Occipital lobe (tissue), 2 donors: Measurements from ENCODE around the gene ARHGDIB. TPM values are rescaled to one million over a fixed set of nuclear protein-coding genes. Genes with fewer than 3 reads are reported as not detected.

Source experiments
- DNase-seq: peaks from one replicate; lab custom pipeline; 2025; lab: John Stamatoyannopoulos, UW
- total RNA-seq: library from RNA; depleted of rRNA; stranded (reverse); fragments of >200 nt; gene quantifications from one replicate; pipeline ENCODE4 v1.2.3, GENCODE V29; 2014

ARHGDIB gene
- total RNA-seq, 1 donor from 2014 or later = 5.8 TPM

DNA sequence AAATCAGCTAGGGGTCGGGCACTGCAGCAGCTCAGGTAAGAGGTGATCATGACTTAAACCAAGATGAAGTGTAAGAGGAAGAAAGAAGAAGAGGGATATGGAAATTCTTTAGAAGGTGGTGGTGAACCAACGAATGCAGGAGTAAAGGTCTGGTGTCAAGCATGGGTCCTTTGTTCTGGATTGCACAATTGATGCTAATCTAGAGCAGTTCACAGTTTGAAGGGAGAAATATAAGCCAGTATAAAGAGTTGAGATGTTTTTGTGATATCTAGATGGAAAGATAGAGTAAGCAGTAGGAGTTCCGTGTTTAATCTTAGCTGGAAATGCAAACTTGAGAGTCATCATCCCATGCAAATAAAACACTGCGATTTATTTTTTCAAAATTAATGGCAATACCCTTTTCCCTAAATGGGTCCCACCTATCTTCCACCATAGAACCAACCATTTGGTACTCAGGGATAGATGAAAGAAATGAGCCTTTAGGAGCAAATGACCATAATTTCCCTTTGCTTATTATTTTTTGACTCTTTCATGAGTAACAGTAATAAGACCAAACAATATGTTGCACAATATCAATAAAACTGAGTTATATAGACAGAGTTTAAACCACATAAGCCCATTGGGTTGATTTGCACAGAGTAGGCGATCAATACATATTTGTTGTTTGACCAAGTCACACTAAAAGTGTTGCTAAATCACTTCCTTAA is 60.7 kb downstream of the ARHGDIB start:
- DNase-seq = no peak

DNA sequence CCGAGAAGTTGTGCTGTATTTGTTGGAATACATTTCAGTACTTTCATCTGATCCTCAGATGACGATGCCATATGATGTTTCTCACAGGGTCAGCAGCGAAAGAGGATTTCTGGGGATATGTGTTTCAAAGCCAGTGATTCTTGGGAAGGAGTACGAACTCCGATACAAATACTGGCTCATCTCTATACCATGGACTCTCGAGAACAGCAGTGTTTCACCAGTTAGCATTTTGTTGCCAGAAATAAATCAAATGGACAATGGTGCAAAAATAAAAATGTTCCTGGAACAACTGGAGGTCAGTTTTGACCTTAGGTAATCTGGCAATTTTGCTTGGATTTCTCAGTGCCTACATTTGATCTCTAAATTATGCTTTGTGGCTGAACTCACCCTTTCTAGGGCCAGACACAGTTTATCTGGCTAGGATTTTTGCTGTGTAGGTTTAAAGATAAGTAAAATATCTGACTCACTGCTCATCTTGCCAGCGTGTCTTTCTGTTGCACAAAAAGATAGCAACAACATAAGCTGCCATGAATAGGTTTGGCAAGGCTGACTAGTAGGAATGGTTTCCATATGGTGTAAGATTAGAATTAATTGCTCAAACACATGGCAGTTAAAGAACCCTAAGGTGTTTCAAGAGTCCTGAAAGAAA is 64.8 kb downstream of the ARHGDIB start:
- DNase-seq = no peak

DNA sequence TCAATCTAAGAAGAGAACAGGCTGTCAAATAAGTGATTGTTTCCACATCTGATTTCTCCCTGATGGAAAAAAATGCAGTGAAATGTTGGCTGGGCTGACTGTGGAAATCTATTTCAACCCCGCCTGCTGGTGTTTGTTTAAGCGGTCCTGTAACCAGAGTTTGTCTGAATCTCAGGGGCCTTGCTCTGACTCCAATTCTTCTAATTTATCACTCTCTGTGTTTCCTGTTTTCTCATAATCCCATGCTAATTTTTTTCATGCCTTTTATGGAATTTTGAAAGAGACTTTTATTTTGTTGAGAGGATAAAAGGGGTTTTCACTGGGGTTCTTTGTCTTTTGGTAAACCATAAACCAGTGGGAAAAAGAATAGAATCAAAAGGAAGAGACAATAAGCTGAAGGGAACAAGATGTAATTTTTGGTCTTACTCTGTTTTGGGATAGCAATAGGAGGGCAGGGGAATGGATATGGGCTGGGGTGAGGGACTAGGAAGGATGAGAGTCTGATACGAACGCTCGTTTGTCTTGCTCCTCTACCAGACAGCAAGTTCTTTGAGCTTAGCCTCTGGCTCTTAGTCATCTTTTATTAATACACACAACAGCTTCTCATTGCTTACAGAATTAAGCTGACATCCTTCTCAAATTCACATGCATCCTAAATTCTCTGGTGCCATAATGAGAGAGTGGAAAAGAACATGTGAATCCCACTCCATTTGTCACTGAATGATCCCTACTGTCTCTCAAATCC is 67.7 kb downstream of the ARHGDIB start:
- DNase-seq = no peak

DNA sequence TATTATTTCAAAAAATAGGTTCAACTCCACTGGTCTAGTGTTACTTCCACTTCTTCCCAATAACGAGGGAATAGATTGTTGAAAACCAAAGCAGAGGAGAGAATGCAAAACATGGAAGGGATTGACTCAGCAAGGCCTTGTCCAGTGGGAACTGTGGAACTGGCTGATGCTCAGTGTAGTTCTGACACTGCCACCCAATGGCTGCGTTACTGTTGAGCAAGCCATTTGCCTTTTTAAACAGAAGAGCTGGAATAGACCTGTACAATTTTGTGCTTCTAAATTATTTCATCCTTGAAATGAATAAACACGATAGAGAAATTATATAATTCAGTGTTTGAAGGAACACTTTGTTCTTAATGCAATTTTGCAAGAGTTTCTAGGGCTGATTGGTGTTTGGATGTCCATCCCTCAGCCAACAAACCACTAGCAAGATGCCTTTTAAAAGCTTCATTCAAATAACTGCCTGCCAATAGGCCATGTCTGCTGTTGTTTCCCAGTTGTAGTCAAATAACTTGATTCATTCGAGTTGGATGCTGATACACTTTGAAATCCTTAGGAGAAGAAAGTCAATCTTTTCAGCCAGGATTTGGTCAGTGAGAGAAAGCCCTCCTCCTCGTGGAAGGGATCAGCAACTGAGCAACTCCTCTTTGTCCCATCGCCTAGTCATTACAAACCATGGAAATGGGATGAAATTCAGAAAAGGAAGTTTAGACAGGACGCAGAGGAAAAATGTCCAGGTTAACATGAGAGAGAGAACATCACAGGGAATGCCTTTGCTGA is 68.5 kb downstream of the ARHGDIB start:
- no peak for DNase-seq

Other genes starting within 250 kb of the ARHGDIB start
- gene WBP11, start 158.1 kb downstream of the ARHGDIB start, total RNA-seq = 16.1 TPM
- 3.6 TPM for gene C12orf60, start 157.9 kb downstream of the ARHGDIB start, total RNA-seq
- gene SMCO3, start 147.4 kb downstream of the ARHGDIB start, total RNA-seq = not detected
- not detected for gene ART4, start 118.1 kb downstream of the ARHGDIB start, total RNA-seq
- 3.9 TPM for gene MGP, start 75.7 kb downstream of the ARHGDIB start, total RNA-seq
- gene ERP27, start 23.1 kb downstream of the ARHGDIB start, total RNA-seq = not detected
- gene PDE6H, start 11.4 kb upstream of the ARHGDIB start, total RNA-seq = not detected